Hepatocyte (in vitro differentiated cells): ENCODE results near the gene GNS. TPM values are rescaled to one million over a fixed set of nuclear protein-coding genes. Genes with fewer than 3 reads are reported as not detected.

Source experiments
- DNase-seq: peaks from one replicate; pipeline ENCODE4 v3.0.0-alpha.2; 2016; ENCODE audit warnings: low spot score
- H2AFZ ChIP-seq: fragments of 200-600 bp; sonication (generic); 2 replicates; pipeline ENCODE4 v1.6.0; 2016; ENCODE audit warnings: antibody characterized with exemption, mild to moderate bottlenecking
- H3K27ac ChIP-seq: fragments of 200-600 bp; sonication (generic); 2 replicates; pipeline ENCODE4 v1.5.1; 2016; ENCODE audit warnings: mild to moderate bottlenecking
- H3K27me3 ChIP-seq: fragments of 200-600 bp; sonication (generic); 2 replicates; pipeline ENCODE4 v1.6.1; 2016
- H3K36me3 ChIP-seq: fragments of 200-600 bp; sonication (generic); replicated peaks from 2 replicates; pipeline ENCODE4 v1.5.1; 2016; ENCODE audit warnings: low read depth; ENCODE audit not compliant: insufficient read depth
- H3K4me1 ChIP-seq: fragments of 200-600 bp; sonication (generic); 2 replicates; pipeline ENCODE4 v1.5.1; 2016; ENCODE audit warnings: mild to moderate bottlenecking, moderate library complexity; ENCODE audit not compliant: insufficient read depth
- H3K4me2 ChIP-seq: fragments of 200-600 bp; sonication (generic); 2 replicates; pipeline ENCODE4 v1.6.0; 2016
- H3K4me3 ChIP-seq: fragments of 200-600 bp; sonication (generic); 2 replicates; pipeline ENCODE4 v1.5.1; 2016; ENCODE audit warnings: mild to moderate bottlenecking
- H3K79me2 ChIP-seq: fragments of 200-600 bp; sonication (generic); 2 replicates; pipeline ENCODE4 v1.6.0; 2017; ENCODE audit warnings: mild to moderate bottlenecking
- H3K9me2 ChIP-seq: fragments of 200-600 bp; sonication (generic); replicated peaks from 2 replicates; pipeline ENCODE4 v1.6.0; 2017; ENCODE audit warnings: mild to moderate bottlenecking; ENCODE audit not compliant: insufficient read depth
- H3K9me3 ChIP-seq: fragments of 200-600 bp; sonication (generic); 2 replicates; pipeline ENCODE4 v1.5.1; 2016; ENCODE audit warnings: low read depth, mild to moderate bottlenecking
- H4K20me1 ChIP-seq: fragments of 200-600 bp; sonication (generic); 2 replicates; pipeline ENCODE4 v1.6.0; 2016; ENCODE audit warnings: mild to moderate bottlenecking; ENCODE audit not compliant: insufficient read depth, poor library complexity, severe bottlenecking
- EZH2 ChIP-seq: fragments of 200-600 bp; sonication (generic); IDR thresholded peaks from 2 replicates; pipeline ENCODE4 v1.6.1; 2016; ENCODE audit warnings: antibody characterized with exemption, mild to moderate bottlenecking, borderline replicate concordance
- EZH2phosphoT487 ChIP-seq: fragments of 200-600 bp; sonication (generic); IDR thresholded peaks from one replicate; pipeline ENCODE4 v1.6.1; 2018; ENCODE audit warnings: antibody characterized with exemption, mild to moderate bottlenecking, low read depth, moderate library complexity; ENCODE audit not compliant: unreplicated experiment, severe bottlenecking
- WGBS: methylation state at CpG from one replicate; pipeline ENCODE4 v1.1.6; 2016; ENCODE audit warnings: low lambda C conversion rate; ENCODE audit errors: missing lambda C conversion rate; 5-methylcytosine and 5-hydroxymethylcytosine counted together
- polyA plus RNA-seq: library from polyadenylated mRNA; unstranded; fragments of >200 nt; fragmentation: Nextera tagmentation; extraction: Ambion mirVana; gene quantifications from 2 replicates; pipeline ENCODE4 v1.2.1, GENCODE V29; 2016
- total RNA-seq: library from RNA; depleted of rRNA; stranded (reverse); fragments of >200 nt; gene quantifications from 2 replicates; pipeline ENCODE4 v1.2.3, GENCODE V29; 2014
- TF ChIP-seq, protein P1 (sequence below): fragments of 200-600 bp; sonication (generic); IDR thresholded peaks from 2 replicates; pipeline ENCODE4 v1.5.1; 2016; ENCODE audit warnings: antibody characterized with exemption, mild to moderate bottlenecking; ENCODE audit not compliant: poor library complexity

GNS gene
- total and polyA plus RNA-seq, 2 experiments from 2014 or later = 88.0 to 193 TPM

DNA sequence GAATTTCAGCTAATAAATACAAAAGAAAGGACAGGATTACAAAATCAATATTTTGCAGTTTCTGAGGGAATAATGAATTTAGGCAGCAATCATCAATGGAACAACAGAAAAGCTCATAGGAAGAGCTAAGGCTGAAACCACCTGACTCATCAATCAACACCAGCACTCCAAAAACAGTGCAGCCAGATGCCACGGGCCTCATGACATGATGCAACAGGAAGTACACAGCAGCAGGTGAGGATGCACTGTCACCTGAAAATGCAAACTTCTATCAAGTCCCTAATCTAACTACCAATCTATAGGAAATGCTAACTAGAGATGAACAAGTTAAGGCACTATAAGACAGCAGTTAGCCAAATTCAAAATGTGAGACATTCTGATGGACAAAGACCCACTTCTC lies 21.7 kb downstream of the GNS start:
- no peaks in the 10 kb centered on the region for H3K27me3 ChIP-seq
- no peaks in the 10 kb centered on the region for H3K9me3 ChIP-seq
- H3K9me2 ChIP-seq = no peaks in the 10 kb centered on the region
- H3K4me3 ChIP-seq = no peak overlapping the region
- TF ChIP-seq EZH2 = no peak
- TF ChIP-seq, protein P1, sequence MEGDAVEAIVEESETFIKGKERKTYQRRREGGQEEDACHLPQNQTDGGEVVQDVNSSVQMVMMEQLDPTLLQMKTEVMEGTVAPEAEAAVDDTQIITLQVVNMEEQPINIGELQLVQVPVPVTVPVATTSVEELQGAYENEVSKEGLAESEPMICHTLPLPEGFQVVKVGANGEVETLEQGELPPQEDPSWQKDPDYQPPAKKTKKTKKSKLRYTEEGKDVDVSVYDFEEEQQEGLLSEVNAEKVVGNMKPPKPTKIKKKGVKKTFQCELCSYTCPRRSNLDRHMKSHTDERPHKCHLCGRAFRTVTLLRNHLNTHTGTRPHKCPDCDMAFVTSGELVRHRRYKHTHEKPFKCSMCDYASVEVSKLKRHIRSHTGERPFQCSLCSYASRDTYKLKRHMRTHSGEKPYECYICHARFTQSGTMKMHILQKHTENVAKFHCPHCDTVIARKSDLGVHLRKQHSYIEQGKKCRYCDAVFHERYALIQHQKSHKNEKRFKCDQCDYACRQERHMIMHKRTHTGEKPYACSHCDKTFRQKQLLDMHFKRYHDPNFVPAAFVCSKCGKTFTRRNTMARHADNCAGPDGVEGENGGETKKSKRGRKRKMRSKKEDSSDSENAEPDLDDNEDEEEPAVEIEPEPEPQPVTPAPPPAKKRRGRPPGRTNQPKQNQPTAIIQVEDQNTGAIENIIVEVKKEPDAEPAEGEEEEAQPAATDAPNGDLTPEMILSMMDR = no peak
- TF ChIP-seq EZH2phosphoT487 = no peak
- WGBS = 70% methylated on average over 1 of the region's 1 CpG
- no peaks in the 10 kb centered on the region for H3K79me2 ChIP-seq
- no peak overlapping the region for H3K27ac ChIP-seq
- no peaks in the 10 kb centered on the region for H4K20me1 ChIP-seq
- no peaks in the 10 kb centered on the region for H3K4me1 ChIP-seq
- DNase-seq = no peak
- H2AFZ ChIP-seq = no peak overlapping the region
- peaks cover 3% of the 10 kb centered on the region for H3K36me3 ChIP-seq
- no peak overlapping the region for H3K4me2 ChIP-seq

DNA sequence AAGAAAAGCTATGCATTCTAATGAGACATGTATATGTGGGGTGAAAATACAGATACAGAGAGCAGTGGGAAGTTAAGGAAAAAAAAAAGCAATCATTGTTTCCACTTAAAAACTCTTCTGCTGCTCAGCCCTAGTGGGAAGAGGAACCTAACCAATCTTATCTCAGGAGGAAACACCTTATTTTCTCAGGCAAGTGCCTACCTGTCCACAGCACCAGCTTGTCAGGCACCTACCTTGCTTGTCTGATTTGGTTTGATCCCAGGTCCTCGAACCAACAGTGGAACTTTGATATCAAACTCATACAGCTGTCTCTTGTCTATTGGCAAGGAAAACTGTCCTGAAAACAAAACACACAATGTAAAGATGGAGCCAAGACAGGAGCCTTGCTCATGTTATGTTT lies 22.4 kb downstream of the GNS start:
- TF ChIP-seq EZH2phosphoT487 = no peak
- no peak for TF ChIP-seq EZH2
- TF ChIP-seq, protein P1 = no peak
- Histone ChIP-seq H3K9me2 (no peaks in the 10 kb centered on the region), H3K27me3 (no peaks in the 10 kb centered on the region), H3K9me3 (no peaks in the 10 kb centered on the region), H4K20me1 (no peaks in the 10 kb centered on the region), H3K36me3 (peaks cover 3% of the 10 kb centered on the region), H3K27ac (no peak overlapping the region), H3K79me2 (no peaks in the 10 kb centered on the region), H3K4me1 (no peaks in the 10 kb centered on the region), H3K4me3 (no peak overlapping the region), H3K4me2 (no peak overlapping the region), H2AFZ (no peak overlapping the region)
- DNase-seq = no peak
- 95% methylated on average over 1 of the region's 1 CpG for WGBS

DNA sequence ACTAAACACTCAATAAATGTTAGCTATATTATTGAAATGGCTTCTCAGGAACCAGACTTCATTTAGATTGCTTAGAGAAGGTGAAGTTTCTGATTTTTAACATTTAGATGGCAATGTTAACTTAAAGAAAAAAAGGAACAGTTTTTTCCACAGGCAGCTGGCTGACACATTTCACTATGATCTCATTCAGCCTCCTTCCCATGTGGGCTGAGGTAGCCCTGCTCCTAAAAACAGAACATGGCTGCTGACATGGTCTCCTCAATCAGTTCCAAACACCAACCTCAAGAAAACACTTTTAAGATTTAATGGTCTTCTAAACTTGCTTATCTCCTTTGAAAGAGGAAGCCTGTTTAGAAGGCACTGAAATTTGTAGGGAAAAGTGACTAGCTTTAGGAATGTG lies 23.8 kb downstream of the GNS start:
- Histone ChIP-seq H3K9me2 (no peaks in the 10 kb centered on the region), H3K79me2 (no peaks in the 10 kb centered on the region), H3K27ac (no peak overlapping the region), H4K20me1 (no peaks in the 10 kb centered on the region), H3K27me3 (no peaks in the 10 kb centered on the region), H3K4me1 (no peaks in the 10 kb centered on the region), H3K9me3 (no peaks in the 10 kb centered on the region), H3K36me3 (peaks cover 3% of the 10 kb centered on the region), H2AFZ (no peak overlapping the region), H3K4me2 (no peak overlapping the region), H3K4me3 (no peak overlapping the region)
- TF ChIP-seq, protein P1 = no peak
- TF ChIP-seq EZH2 (no peak), EZH2phosphoT487 (no peak)
- no peak for DNase-seq

DNA sequence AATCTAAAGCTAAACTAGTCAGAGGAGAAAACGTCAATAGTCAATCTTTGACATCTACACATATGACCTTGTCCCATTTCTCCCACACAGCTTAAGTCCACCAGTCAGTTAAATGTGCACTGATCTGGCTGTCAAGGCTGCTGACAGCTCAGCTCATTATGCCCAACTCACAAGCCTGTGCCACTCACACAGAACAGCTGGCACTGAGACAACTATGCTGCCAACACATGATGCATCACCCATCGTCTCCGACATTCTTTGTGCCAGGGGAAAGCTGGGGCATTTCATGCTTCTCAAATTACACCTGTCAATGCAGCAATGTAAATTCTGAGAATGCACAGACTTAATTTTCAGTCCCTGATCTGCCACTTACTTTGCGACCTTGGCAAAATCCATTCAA lies 25.3 kb downstream of the GNS start:
- Histone ChIP-seq H2AFZ (no peak overlapping the region), H3K36me3 (peaks cover 3% of the 10 kb centered on the region), H3K27me3 (no peaks in the 10 kb centered on the region), H4K20me1 (no peaks in the 10 kb centered on the region), H3K4me3 (no peak overlapping the region), H3K9me2 (no peaks in the 10 kb centered on the region), H3K27ac (no peak overlapping the region), H3K4me2 (no peak overlapping the region), H3K9me3 (no peaks in the 10 kb centered on the region), H3K79me2 (no peaks in the 10 kb centered on the region), H3K4me1 (no peaks in the 10 kb centered on the region)
- TF ChIP-seq, protein P1 = no peak
- no peak for TF ChIP-seq EZH2
- TF ChIP-seq EZH2phosphoT487 = no peak
- no peak for DNase-seq
- WGBS = 86% methylated on average over 4 of the region's 4 CpGs
